Common myeloid progenitor, CD34-positive (primary cell): ENCODE measurements around the gene RBM15B.

Source experiments
- CTCF ChIA-PET: fragments of 350-600 bp; sonication (Branson Sonifier 250); formaldehyde crosslinking; loops from one replicate; lab custom pipeline; 2021; ENCODE audit warnings: antibody characterized with exemption; lab: Charles Lee
- POLR2A ChIA-PET: fragments of 350-600 bp; sonication (Branson Sonifier 250); formaldehyde crosslinking; loops from one replicate; lab custom pipeline; 2021; ENCODE audit warnings: antibody characterized with exemption; lab: Charles Lee
- DNase-seq, 3 donors: peaks; one replicate each; pipeline versions ENCODE4 v3.0.0 to v3.0.0-alpha.2; 2013
- H3K27ac ChIP-seq, 2 experiments: 1 replicate in 1 of 2; 2 replicates in 1 of 2; pipeline ENCODE4 v1.7.0; 2013; ENCODE audit warnings: inconsistent platforms in 2 of 2, low read length in 2 of 2, mild to moderate bottlenecking in 2 of 2, low read depth in 1 of 2, moderate library complexity in 1 of 2; ENCODE audit not compliant: severe bottlenecking in 2 of 2, insufficient read depth in 1 of 2, poor library complexity in 1 of 2
- H3K27me3 ChIP-seq, 5 experiments: replicated peaks in 2 of 5; 1 replicate in 3 of 5; 2 replicates in 2 of 5; pipeline versions ENCODE4 v1.6.1 to v1.7.0; 2013; ENCODE audit warnings: low read length in 4 of 5, mild to moderate bottlenecking in 2 of 5, moderate library complexity in 2 of 5, inconsistent platforms in 1 of 5; ENCODE audit not compliant: insufficient read depth in 5 of 5, control insufficient read depth in 4 of 5
- H3K36me3 ChIP-seq, 4 experiments: 1 replicate in 2 of 4; 2 replicates in 2 of 4; pipeline versions ENCODE4 v1.6.1 to v1.7.0; 2013; ENCODE audit warnings: low read length in 3 of 4, control low read depth in 1 of 4, mild to moderate bottlenecking in 1 of 4; ENCODE audit not compliant: control insufficient read depth in 4 of 4, insufficient read depth in 4 of 4
- H3K4me1 ChIP-seq, 4 experiments: 1 replicate in 3 of 4; 2 replicates in 1 of 4; pipeline versions ENCODE4 v1.6.1 to v1.7.1; 2013; ENCODE audit warnings: low read length in 3 of 4, mild to moderate bottlenecking in 3 of 4, control low read depth in 1 of 4, inconsistent platforms in 1 of 4, moderate library complexity in 1 of 4; ENCODE audit not compliant: control insufficient read depth in 4 of 4, insufficient read depth in 4 of 4; ENCODE audit errors: control extremely low read depth in 1 of 4
- H3K4me3 ChIP-seq, 7 experiments: 1 replicate in 4 of 7; 2 replicates in 3 of 7; pipeline versions ENCODE4 v1.5.1 to v1.7.0; 2013; ENCODE audit warnings: mild to moderate bottlenecking in 7 of 7, low read length in 6 of 7, moderate library complexity in 6 of 7, inconsistent platforms in 2 of 7, low read depth in 2 of 7, control low read depth in 1 of 7; ENCODE audit not compliant: insufficient read depth in 4 of 7, control insufficient read depth in 1 of 7; ENCODE audit errors: extremely low read depth in 1 of 7
- H3K9me3 ChIP-seq, 5 experiments: 1 replicate in 4 of 5; 2 replicates in 1 of 5; pipeline versions ENCODE4 v1.6.1 to v1.7.1; 2013; ENCODE audit warnings: low read length in 4 of 5, mild to moderate bottlenecking in 2 of 5, inconsistent platforms in 1 of 5, low read depth in 1 of 5, moderate library complexity in 1 of 5; ENCODE audit not compliant: control insufficient read depth in 4 of 5, insufficient read depth in 2 of 5; ENCODE audit errors: control extremely low read depth in 1 of 5
- WGBS: methylation state at CpG from one replicate; pipeline ENCODE4 v1.1.5; 2013; ENCODE audit not compliant: insufficient coverage; 5-methylcytosine and 5-hydroxymethylcytosine counted together

Gene RBM15B

DNA sequence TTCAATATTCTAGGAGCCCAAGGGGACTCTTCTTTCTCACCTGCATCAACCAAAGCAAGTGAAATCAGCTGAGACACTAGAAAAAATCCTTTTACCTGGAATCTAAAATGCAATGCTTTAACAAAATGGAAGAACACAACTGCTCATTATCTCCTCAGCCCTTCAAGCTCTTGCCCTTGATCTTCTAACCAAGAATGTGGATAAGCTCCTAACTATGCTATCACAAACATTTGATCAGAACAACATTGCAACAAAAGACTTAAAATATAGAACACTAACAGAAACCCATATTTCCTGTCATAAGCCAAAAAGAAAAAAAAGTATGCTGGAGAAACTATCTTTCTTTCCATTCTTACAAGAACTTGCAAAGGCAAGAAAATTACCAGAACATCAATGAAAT, 12.6 kb downstream of the RBM15B start:
- CTCF ChIA-PET = interaction anchor here (0.9 to 1.8 kb wide), 4 partner anchors 13 to 50 kb away, joined by 3 to 6 read pairs (median 3); partner anchors contain the start of gene RBM15B
- no peaks in the 10 kb centered on the region for H3K27me3 ChIP-seq
- DNase-seq = no peak
- H3K36me3 ChIP-seq = peaks cover 6 to 70% (median 46%) of the 10 kb centered on the region in 4 experiments
- peaks cover 0 to 17% (median 0%) of the 10 kb centered on the region in 4 experiments for H3K4me1 ChIP-seq
- POLR2A ChIA-PET = no interaction called here
- H3K27ac ChIP-seq = peak overlapping the region in 1 of 2 experiments; percentile 9
- no peaks in the 10 kb centered on the region for H3K9me3 ChIP-seq
- no peak overlapping the region for H3K4me3 ChIP-seq

DNA sequence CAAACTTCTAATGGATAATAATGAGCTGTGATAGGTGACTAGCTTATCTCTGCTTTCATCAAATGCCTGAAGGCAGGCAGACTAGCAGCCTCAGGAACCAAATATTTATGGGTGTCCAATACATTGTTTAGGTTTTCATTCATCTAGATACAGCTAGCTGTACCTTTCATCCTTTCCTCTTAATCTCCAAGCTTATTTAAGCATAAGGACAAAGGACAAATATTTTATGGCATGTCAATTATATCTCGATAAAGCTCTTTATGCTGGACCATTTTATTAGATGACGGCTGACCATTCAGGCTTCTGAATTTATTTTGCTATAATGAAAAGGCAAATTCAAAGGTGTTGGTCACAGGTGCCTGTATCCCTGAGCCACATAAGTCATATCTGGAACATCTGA, 16.9 kb downstream of the RBM15B start:
- H3K4me3 ChIP-seq = no peak overlapping the region
- H3K27me3 ChIP-seq = no peaks in the 10 kb centered on the region
- H3K27ac ChIP-seq = no peak overlapping the region
- 100% methylated on average over 2 of the region's 2 CpGs for WGBS
- no peaks in the 10 kb centered on the region for H3K4me1 ChIP-seq
- POLR2A ChIA-PET = no interaction called here
- no peak for DNase-seq
- H3K9me3 ChIP-seq = no peaks in the 10 kb centered on the region
- CTCF ChIA-PET = interaction anchor here (1.2 to 2.4 kb wide), 2 partner anchors 15 to 30 kb away, joined by 4 to 10 read pairs; no protein-coding TSS in a partner anchor
- peaks cover 16 to 76% (median 52%) of the 10 kb centered on the region in 4 experiments for H3K36me3 ChIP-seq

DNA sequence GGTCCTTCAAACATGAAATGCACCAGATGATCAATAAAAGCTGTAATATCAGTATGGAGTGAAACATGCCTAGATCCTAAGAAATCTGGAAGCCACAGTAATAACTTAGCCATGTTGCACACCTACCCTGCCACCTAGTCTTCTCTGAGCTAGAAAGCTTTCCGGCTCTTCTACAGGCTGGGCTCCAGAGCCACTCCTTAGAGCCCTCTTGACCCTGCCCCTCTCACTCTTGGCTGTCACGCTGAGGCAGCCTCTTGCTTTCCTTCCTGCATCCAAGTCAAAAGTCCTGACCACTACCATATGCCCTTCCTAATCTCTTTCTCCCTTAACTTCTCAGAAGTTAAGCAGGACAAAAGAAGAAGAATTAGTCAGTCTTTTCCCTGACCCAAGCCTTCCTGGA, 17.7 kb downstream of the RBM15B start:
- 100% methylated on average over 2 of the region's 2 CpGs for WGBS
- ChIA-PET CTCF (interaction anchor here (1.7 kb wide), 1 partner anchor 26 kb away, joined by 6 read pairs; no protein-coding TSS in a partner anchor), POLR2A (no interaction called here)
- H3K27ac ChIP-seq = no peak overlapping the region
- H3K4me3 ChIP-seq = no peak overlapping the region
- no peaks in the 10 kb centered on the region for H3K9me3 ChIP-seq
- H3K4me1 ChIP-seq = no peaks in the 10 kb centered on the region
- H3K27me3 ChIP-seq = no peaks in the 10 kb centered on the region
- no peak for DNase-seq
- H3K36me3 ChIP-seq = peaks cover 20 to 76% (median 54%) of the 10 kb centered on the region in 4 experiments

DNA sequence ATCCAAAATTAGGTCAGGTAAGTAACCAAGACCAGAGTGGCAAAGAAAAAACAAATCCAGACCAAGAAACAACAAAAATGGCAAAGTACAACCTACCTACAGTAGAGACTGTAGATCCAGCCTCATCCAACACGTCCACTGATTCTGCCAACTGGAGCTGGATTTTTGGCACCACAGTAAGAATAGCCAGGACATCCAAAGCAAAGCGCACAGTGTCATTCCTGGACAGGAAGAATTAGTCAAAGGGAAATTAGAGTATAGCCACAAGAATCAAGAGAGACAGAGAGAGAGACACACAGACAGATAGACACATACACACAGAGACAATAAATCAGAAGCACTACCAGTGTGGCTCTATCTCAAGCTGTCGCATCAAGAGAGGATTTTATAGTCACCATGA, 31.1 kb downstream of the RBM15B start:
- POLR2A ChIA-PET = no interaction called here
- CTCF ChIA-PET = interaction anchor here (1.3 kb wide), 1 partner anchor 13 kb away, joined by 3 read pairs; no protein-coding TSS in a partner anchor
- Histone ChIP-seq H3K27ac (no peak overlapping the region), H3K4me3 (no peak overlapping the region), H3K27me3 (no peaks in the 10 kb centered on the region), H3K36me3 (peaks cover 21 to 57% (median 38%) of the 10 kb centered on the region in 4 experiments), H3K9me3 (no peaks in the 10 kb centered on the region), H3K4me1 (no peaks in the 10 kb centered on the region)
- 100% methylated on average over 2 of the region's 3 CpGs for WGBS
- no peak for DNase-seq

DNA sequence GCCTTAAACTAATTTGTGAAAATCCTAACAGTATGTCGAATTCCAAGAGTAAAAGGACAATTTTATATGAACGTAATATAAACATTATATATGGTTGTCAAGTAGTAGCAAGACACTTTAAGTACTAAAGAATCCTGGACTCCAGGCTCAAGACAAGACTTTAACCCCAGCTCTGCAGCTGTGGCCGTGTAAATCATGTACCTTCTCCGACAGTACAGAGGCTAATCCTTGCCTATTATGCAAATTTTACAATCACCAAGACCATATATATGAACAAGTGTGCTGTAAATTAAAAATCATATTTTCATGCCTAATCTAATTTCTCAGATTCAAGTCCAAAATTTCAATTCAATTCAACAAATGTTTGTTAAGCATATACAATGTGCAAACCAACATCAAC, 35.8 kb downstream of the RBM15B start:
- CTCF ChIA-PET = no interaction called here
- POLR2A ChIA-PET = no interaction called here

DNA sequence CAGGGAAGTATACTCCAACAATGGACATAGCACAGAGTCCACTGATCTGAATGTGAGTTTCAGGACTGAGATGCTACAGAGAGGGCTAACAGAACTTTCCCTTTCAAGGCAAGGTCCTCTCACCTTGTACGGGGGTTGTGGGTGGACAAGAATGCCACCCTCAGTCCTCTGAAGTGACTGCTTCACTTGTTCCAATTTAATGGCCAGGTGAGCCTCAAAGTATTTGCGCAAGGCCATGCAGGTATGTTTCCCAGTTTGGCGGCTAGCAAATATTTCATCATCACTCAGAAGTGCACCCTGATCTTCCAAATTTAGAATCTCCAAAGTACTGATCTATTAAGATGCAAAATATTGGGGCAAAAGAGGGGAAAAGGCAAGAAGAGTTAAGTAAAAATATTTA, 38.1 kb downstream of the RBM15B start:
- Histone ChIP-seq H3K9me3 (no peaks in the 10 kb centered on the region), H3K4me3 (no peak overlapping the region), H3K27ac (no peak overlapping the region), H3K27me3 (no peaks in the 10 kb centered on the region), H3K36me3 (peaks cover 18 to 49% (median 34%) of the 10 kb centered on the region in 4 experiments), H3K4me1 (no peaks in the 10 kb centered on the region)
- ChIA-PET CTCF (interaction anchor here (0.6 to 1.9 kb wide), 2 partner anchors 23 to 28 kb away, joined by 3 to 6 read pairs; no protein-coding TSS in a partner anchor), POLR2A (no interaction called here)
- DNase-seq = no peak
- 92% methylated on average over 2 of the region's 3 CpGs for WGBS

More for the DNA sequence above, 35.8 kb downstream of the RBM15B start:
- no CpG with 5 or more reads among the region's 4 CpGs for WGBS
- H3K9me3 ChIP-seq = no peaks in the 10 kb centered on the region
- no peak for DNase-seq
- no peak overlapping the region for H3K4me3 ChIP-seq
- H3K27me3 ChIP-seq = no peaks in the 10 kb centered on the region
- no peak overlapping the region for H3K27ac ChIP-seq
- peaks cover 18 to 50% (median 32%) of the 10 kb centered on the region in 4 experiments for H3K36me3 ChIP-seq
- no peaks in the 10 kb centered on the region for H3K4me1 ChIP-seq

DNA sequence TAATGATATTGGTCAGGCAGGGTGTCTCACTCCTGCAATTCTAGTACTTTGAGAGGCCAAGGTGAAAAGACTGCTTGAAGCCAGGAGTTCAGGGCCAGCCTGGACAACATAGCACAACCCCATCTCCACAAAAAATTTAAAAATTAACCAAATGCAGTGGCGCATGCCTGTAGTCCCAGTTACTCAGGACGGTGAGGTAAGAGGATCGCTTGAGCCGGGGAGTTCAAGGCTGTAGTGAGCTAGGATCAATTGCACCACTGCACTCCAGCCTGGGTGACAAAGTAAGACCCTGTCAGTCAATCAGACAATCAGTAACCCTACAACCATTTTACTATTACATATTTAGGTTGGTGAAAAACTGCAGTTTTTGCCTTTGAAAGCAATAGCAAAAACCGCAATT, 43.0 kb downstream of the RBM15B start:
- Histone ChIP-seq H3K9me3 (no peaks in the 10 kb centered on the region), H3K36me3 (peaks cover 8 to 61% (median 29%) of the 10 kb centered on the region in 4 experiments), H3K4me1 (no peaks in the 10 kb centered on the region), H3K27ac (no peak overlapping the region), H3K27me3 (no peaks in the 10 kb centered on the region), H3K4me3 (no peak overlapping the region)
- ChIA-PET POLR2A (interaction anchor here (0.6 kb wide), 1 partner anchor 44 kb away, joined by 3 read pairs; no protein-coding TSS in a partner anchor), CTCF (interaction anchor here (0.7 to 1.8 kb wide), 14 partner anchors 10 to 819 kb away, joined by 3 to 10 read pairs (median 5); no protein-coding TSS in a partner anchor)
- DNase-seq = no peak
- 93% methylated on average over 3 of the region's 5 CpGs for WGBS
